ENCODE measurements around the gene NEGR1.

- TF ChIP-seq ZBTB33 (IDR thresholded peaks at IDR 0.05; ENCODE audit: extremely low read depth, insufficient replicate concordance, low read length) = no peak
- no peak for TF ChIP-seq CTCF (IDR thresholded peaks at IDR 0.05 in 2 of 3, conservative IDR thresholded peaks at IDR 0.05 in 1 of 3; ENCODE audit: borderline replicate concordance in 1 of 3, insufficient read depth in 1 of 3, low read depth in 2 of 3, low read length in 2 of 3)
Observed at GRCh38 chr1:71657891-71658679, 624.3 kb downstream of the NEGR1 start.
